D721Med (cell line): ENCODE measurements around the gene ASH1L.
"Not testable (repeated sequence)": the region's sequence is repeated elsewhere in the genome, so short reads cannot be mapped to it uniquely, and the experiment has no call there.

ENCODE experiments used
- DNase-seq: peaks from one replicate; pipeline ENCODE4 v3.0.0; 2011; ENCODE audit warnings: low spot score; ENCODE audit not compliant: insufficient read length
- FAIRE-seq: peaks from 2 replicates; lab custom pipeline; 2011; peaks lifted over from hg19 to GRCh38; lab: Jason Lieb, UNC
- CTCF ChIP-seq: IDR thresholded peaks from 2 replicates; pipeline ENCODE4 v1.5.1; 2012; ENCODE audit warnings: mild to moderate bottlenecking, control low read depth; ENCODE audit not compliant: insufficient read depth; ENCODE audit errors: missing control alignments

Gene ASH1L

DNA sequence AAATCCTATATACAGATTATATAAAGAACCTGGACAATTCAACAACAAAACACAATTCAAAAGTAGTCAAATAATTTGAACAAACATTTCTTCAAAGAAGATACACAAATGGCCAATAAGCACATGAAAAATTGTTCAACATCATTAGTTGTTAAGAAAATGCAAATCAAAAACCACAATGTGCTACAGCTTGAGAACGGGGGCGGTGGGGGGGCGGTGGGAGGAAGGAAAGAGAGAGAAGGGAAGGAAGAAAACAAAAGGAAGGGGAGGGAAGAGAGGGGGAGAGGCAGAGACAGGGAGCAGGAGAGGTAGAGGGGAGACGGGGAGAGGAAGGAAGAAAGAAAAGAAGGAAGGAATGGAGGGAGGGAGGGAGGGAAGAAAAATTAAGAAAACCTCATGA is 44.1 kb downstream of the ASH1L start:
- no peak for TF ChIP-seq CTCF
- no peak for FAIRE-seq
- DNase-seq = no peak

- no peak for TF ChIP-seq CTCF
- DNase-seq = no peak
- no peak for FAIRE-seq
Observed at GRCh38 chr1:155514582-155515187, 47.9 kb downstream of the ASH1L start.

DNA sequence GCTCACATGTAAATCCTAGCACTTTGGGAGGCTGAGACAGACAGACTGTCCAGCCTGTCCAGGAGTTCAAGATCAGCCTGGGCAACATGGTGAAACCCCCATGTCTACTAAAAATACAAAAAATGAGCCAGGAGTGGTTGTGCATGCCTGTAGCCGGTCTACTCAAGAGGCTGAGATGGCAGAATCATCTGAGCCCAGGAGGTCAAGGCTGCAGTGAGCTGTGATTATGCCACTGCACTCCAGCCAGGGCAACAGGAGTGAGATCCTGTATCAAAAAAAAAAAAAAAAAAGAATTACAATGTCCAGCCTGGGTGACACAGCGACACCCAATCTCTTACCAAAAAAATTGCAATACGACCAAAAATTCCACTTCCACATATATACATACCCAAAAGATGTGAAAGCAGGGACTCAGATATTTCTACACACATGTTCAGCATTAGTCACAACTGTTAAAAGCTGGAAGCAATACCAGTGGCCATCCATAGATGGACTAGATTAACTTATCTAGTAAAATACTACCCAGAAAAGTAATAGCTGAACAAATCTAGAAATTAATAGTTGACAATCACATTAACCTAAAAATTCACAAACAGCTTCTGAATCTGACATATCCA is 49.2 kb downstream of the ASH1L start:
- FAIRE-seq (no peak), DNase-seq (no peak)
- TF ChIP-seq CTCF = no peak

GRCh38 chr1:155511385-155511784 is 51.2 kb downstream of the ASH1L start:
- peak; percentile 11 for FAIRE-seq
- not testable (repeated sequence) for DNase-seq

GRCh38 chr1:155509064-155509463 is 53.5 kb downstream of the ASH1L start:
- FAIRE-seq = no peak
- TF ChIP-seq CTCF = no peak

GRCh38 chr1:155507945-155508344 is 54.7 kb downstream of the ASH1L start:
- DNase-seq (no peak), FAIRE-seq (no peak)
- TF ChIP-seq CTCF = no peak

More at GRCh38 chr1:155509064-155509463, 53.5 kb downstream of the ASH1L start:
- DNase-seq = no peak

DNA sequence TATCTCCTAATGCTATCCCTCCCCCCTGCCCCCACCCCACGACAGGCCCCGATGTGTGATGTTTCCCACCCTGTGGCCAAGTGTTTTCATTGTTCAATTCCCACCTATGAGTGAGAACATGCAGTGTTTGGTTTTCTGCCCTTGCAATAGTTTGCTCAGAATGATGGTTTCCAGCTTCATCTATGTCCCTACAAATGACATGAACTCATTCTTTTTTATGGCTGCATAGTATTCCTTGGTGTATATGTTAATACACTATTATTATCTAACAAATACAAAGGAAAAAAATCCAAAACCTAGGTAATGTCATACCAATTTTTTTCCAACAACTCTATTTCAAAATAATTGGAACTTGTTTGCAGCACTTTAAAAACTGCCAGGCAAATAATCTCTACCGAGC is 56.6 kb downstream of the ASH1L start:
- not testable (repeated sequence) for FAIRE-seq, DNase-seq

DNA sequence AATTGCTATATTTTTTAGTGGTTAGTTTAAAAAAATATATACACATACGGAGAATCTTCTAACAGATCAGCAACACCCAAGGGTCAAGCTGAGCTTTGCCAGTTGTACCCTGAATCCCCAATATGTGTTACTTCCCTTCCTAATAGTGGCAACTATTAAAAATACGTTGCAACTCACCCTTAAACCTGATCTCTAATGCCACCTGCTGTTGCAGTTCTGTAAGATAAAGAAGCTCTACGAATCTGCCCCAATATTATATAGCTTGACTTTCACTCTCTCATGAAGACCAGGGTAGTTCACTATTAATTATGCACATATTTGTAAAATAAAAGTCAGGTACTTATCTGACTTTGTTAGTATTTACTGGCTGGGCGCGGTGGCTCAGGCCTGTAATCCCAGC is 58.4 kb downstream of the ASH1L start:
- peak; percentile 74 for TF ChIP-seq CTCF
- peak; percentile 74 for FAIRE-seq
- DNase-seq = no peak
